COLO829 (cell line): ENCODE measurements around the gene ITGAL.
A peak's percentile ranks its signal among the peaks of the same experiment; 100 is the strongest.

Experiments
- DNase-seq: peaks from one replicate; pipeline ENCODE4 v3.0.0; 2012; ENCODE audit warnings: low spot score

Gene ITGAL

DNA sequence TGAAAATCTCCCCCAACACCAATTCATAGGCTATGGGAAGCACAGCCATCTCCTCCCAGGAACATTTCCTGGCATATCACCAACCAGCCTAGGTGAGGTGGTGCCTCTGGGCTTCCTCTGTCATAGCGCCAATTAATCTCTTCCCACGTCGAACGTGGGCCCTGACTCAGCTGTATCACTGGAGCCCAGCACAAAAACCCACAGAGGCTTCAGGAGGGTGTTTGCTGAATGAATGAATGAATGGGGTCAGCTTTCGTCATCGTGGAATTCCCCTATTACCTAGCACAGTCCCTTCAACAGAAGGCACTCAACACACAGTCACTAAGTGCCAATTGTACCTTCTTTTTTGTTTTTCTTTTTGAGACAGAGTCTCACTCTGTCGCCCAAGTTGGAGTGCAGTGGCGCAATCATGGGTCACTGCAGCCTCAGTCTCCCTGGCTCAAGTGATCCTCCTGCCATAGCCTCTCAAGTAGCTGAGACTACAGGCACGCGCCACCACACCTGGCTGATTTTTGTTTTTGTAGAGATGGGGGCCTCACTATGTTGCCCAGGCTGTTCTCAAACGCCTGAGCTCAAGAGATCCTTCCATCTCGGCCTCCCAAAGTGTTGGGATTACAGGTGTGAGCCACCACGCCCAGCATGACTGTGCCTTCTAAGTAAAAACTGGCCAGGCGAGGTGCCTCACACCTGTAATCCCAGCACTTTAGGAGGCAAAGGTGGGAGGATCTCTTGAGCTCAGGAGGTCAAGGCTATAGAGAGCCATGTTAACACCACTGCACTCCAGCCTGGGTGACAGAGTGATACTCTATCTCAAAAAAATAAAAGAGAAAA lies 94.8 kb downstream of the ITGAL start:
- no peak for DNase-seq

DNA sequence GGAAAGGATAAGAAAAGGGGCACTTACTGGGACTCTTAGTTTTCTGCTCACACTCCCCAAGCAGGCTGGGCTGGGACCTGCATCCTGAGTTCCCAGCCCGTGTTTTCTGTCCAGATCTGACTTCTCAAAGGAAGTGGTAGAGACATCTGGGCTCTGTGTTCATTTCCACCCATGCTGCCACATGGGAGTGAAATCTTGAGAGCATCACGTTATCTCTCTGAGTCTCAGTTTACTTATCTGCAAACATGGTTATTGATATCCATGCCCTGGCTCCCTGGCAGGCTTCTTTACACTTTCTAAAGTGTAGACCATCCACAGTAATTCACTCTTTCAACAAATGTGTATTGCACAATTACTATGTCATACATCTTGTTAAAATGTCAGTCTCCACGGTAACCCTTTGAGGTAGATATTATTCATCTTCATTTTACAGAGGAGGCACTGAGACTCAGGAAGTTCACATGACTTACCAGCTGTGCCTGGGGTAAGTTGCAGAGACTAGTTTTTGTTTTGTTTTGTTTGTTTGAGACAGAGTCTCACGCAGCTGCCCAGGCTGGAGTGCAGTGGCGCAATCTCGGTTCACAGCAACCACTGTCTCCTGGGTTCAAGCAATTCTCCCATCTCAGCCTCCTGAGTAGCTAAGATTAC lies 95.6 kb downstream of the ITGAL start:
- DNase-seq: peak; percentile 85

DNA sequence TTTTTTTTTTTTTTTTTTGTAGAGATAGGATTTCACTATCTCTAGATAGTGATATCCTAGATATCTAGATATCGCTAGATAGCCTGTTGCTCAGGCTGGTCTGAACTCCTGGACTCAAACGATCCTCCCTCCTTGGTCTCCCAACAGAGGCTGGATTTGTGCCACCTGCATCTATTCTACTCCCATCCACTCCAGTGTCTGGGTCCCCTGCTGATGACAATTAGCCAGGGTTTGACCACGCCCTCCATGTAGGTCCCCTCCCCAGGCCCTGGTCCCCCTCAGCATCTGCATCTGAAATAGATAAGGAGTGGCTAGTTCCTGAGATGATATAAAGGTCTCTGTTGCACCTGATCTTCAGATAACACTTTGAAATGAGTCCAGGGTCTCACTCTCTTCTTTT lies 96.7 kb downstream of the ITGAL start:
- no peak for DNase-seq

DNA sequence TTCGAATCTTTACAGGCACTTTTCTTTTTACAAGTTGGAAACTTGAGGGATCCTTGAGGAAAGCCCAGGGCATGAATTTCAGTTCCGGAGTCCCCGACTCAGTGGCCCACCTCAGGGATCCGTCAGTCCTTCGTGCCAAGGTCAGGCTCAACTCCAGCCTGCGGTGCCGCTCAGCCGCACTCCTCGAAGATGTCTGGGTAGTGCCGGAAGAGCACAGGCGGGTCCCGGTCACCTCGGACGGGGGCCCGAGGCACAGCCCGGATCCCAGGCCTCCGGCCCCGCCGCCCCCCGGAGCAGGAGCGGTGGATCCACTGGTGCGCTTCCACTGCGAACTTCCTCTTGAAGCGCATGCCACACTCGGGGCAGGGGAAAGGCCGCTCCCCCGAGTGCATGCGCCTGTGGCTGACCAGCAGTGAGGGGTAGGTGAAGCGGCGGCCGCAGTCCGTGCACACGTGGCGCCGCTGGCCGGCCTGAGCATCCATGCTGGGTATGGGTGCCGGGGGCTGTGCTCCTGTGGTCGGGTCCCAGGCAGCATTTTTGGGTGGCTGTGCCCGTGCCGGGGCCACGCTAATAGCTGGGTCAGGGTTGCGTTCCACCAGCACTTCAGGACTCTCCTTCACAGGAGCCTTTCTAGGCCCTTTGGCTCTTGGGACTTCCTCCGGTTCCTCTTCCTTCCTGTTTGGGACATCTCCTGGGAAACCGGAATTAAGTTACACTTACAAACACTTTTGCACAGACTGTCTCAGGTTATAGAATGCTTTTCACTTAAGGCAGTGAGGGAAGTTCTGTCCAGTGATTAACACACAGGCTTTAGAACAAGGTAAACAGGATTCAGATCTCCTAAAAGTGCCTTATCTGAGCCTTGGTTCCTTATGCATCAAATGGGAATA lies 97.4 kb downstream of the ITGAL start:
- no peak for DNase-seq

DNA sequence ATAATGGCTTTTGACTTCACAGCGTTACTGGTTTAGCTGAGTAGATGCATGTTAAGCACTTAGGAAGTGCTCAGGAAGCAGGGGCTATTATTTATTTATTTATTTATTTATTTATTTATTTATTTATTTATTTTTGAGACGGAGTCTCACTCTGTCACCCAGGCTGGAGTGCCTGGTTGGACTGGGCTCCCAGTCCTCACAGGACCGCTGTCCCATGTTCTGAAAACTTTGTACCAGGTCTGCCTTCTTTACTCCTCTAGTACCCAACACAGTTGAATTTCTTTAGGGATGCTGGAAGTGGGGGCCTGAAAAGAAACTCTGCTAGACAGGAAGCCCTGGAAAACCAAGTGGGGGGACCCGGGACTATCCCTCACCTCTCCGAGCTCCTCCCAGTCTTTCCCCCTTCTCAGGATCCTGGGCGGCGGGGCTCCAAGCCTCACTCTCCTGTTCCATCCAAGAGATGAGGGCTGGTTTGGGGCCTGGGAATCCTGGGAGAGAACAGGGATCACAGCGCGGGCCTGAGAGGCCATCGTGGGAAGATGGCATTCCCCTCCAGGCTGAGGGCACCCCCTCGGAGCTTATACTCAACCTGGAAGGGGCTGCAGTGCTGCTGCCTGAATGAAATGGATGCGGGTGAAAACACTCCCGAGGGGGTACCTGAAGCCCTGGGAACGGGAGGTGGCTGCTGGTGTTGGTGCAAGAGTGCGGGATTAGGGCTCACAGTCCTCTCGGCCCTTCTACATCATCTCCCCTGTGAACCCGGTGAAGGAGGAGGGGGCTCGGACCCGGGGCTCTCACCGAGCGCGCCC lies 98.3 kb downstream of the ITGAL start:
- DNase-seq: no peak

DNA sequence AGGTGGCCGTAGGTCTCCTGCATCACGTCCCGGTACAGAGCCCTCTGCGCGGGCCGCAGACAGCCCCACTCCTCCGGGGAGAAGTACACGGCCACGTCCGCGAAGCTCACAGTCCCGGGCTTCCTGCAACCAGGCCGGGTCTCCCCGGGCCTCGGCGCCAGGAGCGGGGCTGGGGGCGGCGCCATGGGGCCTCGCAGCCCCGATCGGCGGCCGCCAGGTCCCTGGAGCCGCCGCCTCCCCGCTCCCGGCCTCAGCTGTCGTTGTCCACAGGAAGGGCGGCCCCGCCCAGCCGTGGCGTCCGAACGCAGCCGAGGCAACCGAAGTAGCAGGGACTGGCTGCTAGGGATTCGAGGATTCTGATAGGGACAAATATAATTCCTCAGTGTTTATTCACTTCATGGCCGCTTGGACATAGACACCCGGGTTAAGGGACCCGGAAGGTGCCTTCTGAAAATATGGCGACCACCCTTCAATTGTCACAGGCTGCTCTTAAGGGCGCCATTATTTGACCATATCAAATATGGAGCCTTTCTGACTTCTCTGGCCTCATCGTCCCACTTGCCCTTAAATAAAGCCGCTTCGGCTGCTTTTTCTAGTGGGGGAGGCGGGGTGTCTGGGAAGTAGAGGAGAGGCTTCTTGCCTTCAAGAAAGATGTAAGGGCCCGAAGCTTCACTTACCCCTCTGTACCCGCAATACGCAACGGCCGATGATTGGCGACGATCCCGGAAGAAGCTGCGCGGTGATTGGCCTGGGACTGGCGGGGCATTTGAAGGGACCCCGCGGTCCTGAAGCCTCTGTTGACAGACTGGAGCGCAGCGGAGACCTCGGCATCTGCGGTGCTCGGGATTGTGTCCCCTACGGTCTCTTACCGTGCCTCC lies 99.1 kb downstream of the ITGAL start, which contains the start of gene ZNF688:
Gene ZNF688 (minus strand): TSS at position 270 of the 878 bp plus-strand sequence. CDS start 85 bp downstream, at position 185.
- DNase-seq: peak; percentile 89
